Ishikawa (cell line): ENCODE data around the gene KIAA0513.

Experiments used
- CEBPB ChIP-seq: IDR thresholded peaks from 2 replicates; pipeline ENCODE4 v1.6.1; 2012
- CREB1 ChIP-seq: IDR thresholded peaks from 2 replicates; pipeline ENCODE4 v1.6.1; 2012; ENCODE audit warnings: low read depth
- EGR1 ChIP-seq: IDR thresholded peaks from 2 replicates; pipeline ENCODE4 v1.6.1; 2012
- EP300 ChIP-seq: IDR thresholded peaks from 2 replicates; pipeline ENCODE4 v1.6.1; 2012; ENCODE audit warnings: borderline replicate concordance
- NFIC ChIP-seq: IDR thresholded peaks from 2 replicates; pipeline ENCODE4 v1.6.1; 2012
- RAD21 ChIP-seq: IDR thresholded peaks from 2 replicates; pipeline ENCODE4 v1.6.1; 2012; ENCODE audit warnings: low read depth
- TAF1 ChIP-seq: IDR thresholded peaks from 2 replicates; pipeline ENCODE4 v1.6.1; 2012; ENCODE audit warnings: low read depth, mild to moderate bottlenecking
- ZBTB7A ChIP-seq: IDR thresholded peaks from 2 replicates; pipeline ENCODE4 v1.6.1; 2012; ENCODE audit warnings: low read depth
- TF ChIP-seq, protein P1 (sequence below): IDR thresholded peaks from 2 replicates; pipeline ENCODE4 v1.6.1; 2012
- TF ChIP-seq, protein P2 (sequence below): IDR thresholded peaks from 2 replicates; pipeline ENCODE4 v1.6.1; 2012

DNA sequence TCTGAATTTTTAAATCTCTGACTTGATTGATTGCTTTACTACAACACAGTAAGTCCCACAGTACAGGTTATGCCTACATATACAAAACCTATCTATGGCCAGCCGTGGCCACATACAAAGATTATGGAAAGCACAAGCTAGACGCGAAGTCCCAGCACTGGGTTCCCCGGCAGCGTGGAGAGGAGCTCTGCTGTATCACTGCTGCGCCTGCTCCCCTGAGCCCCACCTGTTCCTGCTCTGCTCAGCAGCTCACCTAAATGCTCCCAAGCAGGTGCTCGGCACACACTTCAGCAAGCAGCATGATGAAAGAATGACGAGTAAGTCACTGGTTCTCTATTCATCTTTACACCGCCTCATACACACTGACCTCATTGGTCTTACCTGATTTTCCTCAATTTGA is 36.8 kb upstream of the KIAA0513 start:
- TF ChIP-seq CEBPB (no peak), ZBTB7A (no peak), CREB1 (no peak), NFIC (no peak), EGR1 (no peak), EP300 (no peak), RAD21 (no peak), TAF1 (no peak)
- TF ChIP-seq, protein P1, sequence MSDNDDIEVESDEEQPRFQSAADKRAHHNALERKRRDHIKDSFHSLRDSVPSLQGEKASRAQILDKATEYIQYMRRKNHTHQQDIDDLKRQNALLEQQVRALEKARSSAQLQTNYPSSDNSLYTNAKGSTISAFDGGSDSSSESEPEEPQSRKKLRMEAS, result no peak
- TF ChIP-seq, protein P2, sequence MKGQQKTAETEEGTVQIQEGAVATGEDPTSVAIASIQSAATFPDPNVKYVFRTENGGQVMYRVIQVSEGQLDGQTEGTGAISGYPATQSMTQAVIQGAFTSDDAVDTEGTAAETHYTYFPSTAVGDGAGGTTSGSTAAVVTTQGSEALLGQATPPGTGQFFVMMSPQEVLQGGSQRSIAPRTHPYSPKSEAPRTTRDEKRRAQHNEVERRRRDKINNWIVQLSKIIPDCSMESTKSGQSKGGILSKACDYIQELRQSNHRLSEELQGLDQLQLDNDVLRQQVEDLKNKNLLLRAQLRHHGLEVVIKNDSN, result no peak
